Measurements from ENCODE around the gene CD200.
A peak's percentile ranks its signal among the peaks of the same experiment; 100 is the strongest.

DNA sequence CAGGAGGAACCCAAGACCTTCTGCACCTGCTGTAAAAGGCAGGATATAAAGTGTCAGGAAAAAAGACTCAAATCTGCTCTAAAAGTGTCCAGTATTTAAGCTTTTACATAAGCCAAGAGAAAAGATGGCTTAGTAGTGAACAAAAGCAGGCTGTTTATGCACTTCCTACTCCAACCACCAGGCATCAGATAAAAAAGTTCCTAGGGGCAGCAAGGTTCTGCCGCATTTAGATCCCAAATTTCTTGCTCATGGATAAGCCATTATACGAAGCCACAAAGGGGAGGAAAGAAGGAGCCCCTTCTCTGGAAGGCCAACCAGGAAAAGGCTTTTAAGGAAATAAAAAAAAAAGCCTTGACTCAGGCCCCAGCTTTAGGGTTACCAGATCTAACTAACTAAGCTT, 28.3 kb upstream of the CD200 start:
- peak in 5 of 6 experiments; percentile 8 to 32 (median 16) for TF ChIP-seq CTCF (IDR thresholded peaks at IDR 0.05)
- TF ChIP-seq POLR2A (IDR thresholded peaks at IDR 0.05): no peak

Measured in adrenal gland (tissue), 5 donors.